ENCODE measurements around the gene LYPLA2. TPM values are rescaled to one million over a fixed set of nuclear protein-coding genes. Genes with fewer than 3 reads are reported as not detected.

Gene LYPLA2
- total and polyA plus RNA-seq, 4 donors, result 26.3 to 71.1 (median 43.2) TPM

DNA sequence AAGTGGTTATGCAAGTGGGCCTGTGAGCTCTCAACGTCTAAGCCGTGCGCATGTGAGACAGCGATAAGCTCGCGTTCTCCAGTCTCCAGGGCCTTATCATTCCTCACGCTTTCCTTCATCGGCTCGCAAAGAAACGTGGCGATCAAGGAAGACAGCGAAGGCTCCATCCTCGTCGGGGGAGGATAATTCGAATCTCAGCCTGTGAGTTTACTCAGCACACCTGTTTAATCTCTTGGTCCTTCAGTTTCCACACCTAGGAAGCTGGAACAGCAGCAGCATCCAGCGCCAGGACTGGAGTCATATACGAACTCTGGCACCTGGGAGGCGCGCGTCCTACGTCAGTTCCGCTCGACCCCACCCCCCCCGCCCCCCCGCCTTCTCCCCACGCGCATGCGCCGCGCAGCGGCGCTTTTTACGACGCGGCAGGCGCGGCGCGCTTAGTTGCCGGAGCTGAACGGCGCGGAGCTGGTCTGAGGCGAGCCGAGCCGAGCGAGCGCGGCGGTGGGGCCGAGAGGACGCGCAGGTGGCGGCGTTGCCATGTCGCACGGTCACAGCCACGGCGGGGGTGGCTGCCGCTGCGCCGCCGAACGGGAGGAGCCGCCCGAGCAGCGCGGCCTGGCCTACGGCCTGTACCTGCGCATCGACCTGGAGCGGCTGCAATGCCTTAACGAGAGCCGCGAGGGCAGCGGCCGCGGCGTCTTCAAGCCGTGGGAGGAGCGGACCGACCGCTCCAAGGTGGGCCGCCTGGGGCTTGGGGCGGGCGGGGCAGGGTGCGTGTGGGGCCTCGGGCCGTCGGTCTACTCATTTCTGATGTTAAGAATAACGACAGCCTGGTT lies 12.7 kb upstream of the LYPLA2 start, which contains the start of gene PITHD1:
PITHD1 (plus strand) TSS at position 440 of the 836 bp plus-strand sequence; CDS start at position 538, 98 bp downstream.
- H3K27ac ChIP-seq (ENCODE audit: low read depth in 1 of 2, low read length in 2 of 2), result peak within 1 kb of the TSS; percentile 85 to 96
- peak; percentile 89 for DNase-seq (ENCODE audit: low spot score)
- TF ChIP-seq JUND (IDR thresholded peaks at IDR 0.05), result no peak
- TF ChIP-seq HNF4A (conservative IDR thresholded peaks at IDR 0.05), result peak; percentile 18 to 19
- TF ChIP-seq GABPA (IDR thresholded peaks at IDR 0.05 in 1 of 2, conservative IDR thresholded peaks at IDR 0.05 in 1 of 2), result peak in 1 of 2 donors; percentile 78
- TF ChIP-seq YY1 (IDR thresholded peaks at IDR 0.05), result no peak
- TF ChIP-seq, protein P1, sequence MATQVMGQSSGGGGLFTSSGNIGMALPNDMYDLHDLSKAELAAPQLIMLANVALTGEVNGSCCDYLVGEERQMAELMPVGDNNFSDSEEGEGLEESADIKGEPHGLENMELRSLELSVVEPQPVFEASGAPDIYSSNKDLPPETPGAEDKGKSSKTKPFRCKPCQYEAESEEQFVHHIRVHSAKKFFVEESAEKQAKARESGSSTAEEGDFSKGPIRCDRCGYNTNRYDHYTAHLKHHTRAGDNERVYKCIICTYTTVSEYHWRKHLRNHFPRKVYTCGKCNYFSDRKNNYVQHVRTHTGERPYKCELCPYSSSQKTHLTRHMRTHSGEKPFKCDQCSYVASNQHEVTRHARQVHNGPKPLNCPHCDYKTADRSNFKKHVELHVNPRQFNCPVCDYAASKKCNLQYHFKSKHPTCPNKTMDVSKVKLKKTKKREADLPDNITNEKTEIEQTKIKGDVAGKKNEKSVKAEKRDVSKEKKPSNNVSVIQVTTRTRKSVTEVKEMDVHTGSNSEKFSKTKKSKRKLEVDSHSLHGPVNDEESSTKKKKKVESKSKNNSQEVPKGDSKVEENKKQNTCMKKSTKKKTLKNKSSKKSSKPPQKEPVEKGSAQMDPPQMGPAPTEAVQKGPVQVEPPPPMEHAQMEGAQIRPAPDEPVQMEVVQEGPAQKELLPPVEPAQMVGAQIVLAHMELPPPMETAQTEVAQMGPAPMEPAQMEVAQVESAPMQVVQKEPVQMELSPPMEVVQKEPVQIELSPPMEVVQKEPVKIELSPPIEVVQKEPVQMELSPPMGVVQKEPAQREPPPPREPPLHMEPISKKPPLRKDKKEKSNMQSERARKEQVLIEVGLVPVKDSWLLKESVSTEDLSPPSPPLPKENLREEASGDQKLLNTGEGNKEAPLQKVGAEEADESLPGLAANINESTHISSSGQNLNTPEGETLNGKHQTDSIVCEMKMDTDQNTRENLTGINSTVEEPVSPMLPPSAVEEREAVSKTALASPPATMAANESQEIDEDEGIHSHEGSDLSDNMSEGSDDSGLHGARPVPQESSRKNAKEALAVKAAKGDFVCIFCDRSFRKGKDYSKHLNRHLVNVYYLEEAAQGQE (IDR thresholded peaks at IDR 0.05), result peak; percentile 59
- no peak for TF ChIP-seq RAD21 (IDR thresholded peaks at IDR 0.05)
- TF ChIP-seq RXRA (IDR thresholded peaks at IDR 0.05), result peak in 1 of 2 donors; percentile 8
- no peak for TF ChIP-seq HNF4G (IDR thresholded peaks at IDR 0.05)
- TF ChIP-seq NR2F2 (IDR thresholded peaks at IDR 0.05), result no peak
- no peak for TF ChIP-seq SP1 (IDR thresholded peaks at IDR 0.05)
- TF ChIP-seq EGR1 (IDR thresholded peaks at IDR 0.05; ENCODE audit: low read depth in 2 of 2), result no peak
- peak; percentile 12 for TF ChIP-seq FOXA2 (IDR thresholded peaks at IDR 0.05)
- TF ChIP-seq, protein P2, sequence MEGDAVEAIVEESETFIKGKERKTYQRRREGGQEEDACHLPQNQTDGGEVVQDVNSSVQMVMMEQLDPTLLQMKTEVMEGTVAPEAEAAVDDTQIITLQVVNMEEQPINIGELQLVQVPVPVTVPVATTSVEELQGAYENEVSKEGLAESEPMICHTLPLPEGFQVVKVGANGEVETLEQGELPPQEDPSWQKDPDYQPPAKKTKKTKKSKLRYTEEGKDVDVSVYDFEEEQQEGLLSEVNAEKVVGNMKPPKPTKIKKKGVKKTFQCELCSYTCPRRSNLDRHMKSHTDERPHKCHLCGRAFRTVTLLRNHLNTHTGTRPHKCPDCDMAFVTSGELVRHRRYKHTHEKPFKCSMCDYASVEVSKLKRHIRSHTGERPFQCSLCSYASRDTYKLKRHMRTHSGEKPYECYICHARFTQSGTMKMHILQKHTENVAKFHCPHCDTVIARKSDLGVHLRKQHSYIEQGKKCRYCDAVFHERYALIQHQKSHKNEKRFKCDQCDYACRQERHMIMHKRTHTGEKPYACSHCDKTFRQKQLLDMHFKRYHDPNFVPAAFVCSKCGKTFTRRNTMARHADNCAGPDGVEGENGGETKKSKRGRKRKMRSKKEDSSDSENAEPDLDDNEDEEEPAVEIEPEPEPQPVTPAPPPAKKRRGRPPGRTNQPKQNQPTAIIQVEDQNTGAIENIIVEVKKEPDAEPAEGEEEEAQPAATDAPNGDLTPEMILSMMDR (IDR thresholded peaks at IDR 0.05; ENCODE audit: low read depth, low read length, missing input control), result no peak
- TF ChIP-seq, protein P3, sequence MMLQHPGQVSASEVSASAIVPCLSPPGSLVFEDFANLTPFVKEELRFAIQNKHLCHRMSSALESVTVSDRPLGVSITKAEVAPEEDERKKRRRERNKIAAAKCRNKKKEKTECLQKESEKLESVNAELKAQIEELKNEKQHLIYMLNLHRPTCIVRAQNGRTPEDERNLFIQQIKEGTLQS (IDR thresholded peaks at IDR 0.05), result no peak
- TF ChIP-seq, protein P4, sequence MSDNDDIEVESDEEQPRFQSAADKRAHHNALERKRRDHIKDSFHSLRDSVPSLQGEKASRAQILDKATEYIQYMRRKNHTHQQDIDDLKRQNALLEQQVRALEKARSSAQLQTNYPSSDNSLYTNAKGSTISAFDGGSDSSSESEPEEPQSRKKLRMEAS (IDR thresholded peaks at IDR 0.05), result peak; percentile 51
- TF ChIP-seq TAF1 (conservative IDR thresholded peaks at IDR 0.05), result peak; percentile 20
- TF ChIP-seq, protein P5, sequence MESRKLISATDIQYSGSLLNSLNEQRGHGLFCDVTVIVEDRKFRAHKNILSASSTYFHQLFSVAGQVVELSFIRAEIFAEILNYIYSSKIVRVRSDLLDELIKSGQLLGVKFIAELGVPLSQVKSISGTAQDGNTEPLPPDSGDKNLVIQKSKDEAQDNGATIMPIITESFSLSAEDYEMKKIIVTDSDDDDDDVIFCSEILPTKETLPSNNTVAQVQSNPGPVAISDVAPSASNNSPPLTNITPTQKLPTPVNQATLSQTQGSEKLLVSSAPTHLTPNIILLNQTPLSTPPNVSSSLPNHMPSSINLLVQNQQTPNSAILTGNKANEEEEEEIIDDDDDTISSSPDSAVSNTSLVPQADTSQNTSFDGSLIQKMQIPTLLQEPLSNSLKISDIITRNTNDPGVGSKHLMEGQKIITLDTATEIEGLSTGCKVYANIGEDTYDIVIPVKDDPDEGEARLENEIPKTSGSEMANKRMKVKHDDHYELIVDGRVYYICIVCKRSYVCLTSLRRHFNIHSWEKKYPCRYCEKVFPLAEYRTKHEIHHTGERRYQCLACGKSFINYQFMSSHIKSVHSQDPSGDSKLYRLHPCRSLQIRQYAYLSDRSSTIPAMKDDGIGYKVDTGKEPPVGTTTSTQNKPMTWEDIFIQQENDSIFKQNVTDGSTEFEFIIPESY (IDR thresholded peaks at IDR 0.05), result no peak
- no peak for TF ChIP-seq FOXA1 (IDR thresholded peaks at IDR 0.05)
- peak within 1 kb of the TSS; percentile 71 to 92 for H3K9ac ChIP-seq (ENCODE audit: low read depth in 1 of 2, low read length in 2 of 2)
- WGBS, result under 1% methylated on average over 91 of the region's 91 CpGs
- peak within 1 kb of the TSS; percentile 85 to 93 (median 86) for H3K4me3 ChIP-seq (ENCODE audit: low read depth in 1 of 3, low read length in 3 of 3)
- peaks cover 0 to 3% (median 1%) of the 10 kb centered on the region in 4 donors for H3K36me3 ChIP-seq (ENCODE audit: control insufficient read depth in 4 of 4, insufficient read depth in 3 of 4, low read depth in 1 of 4, low read length in 3 of 4)
- peaks cover 6 to 42% (median 33%) of the 10 kb centered on the region in 4 donors for H3K4me1 ChIP-seq (ENCODE audit: control insufficient read depth in 4 of 4, insufficient read depth in 4 of 4, low read length in 3 of 4)
- H3K9me3 ChIP-seq (ENCODE audit: control insufficient read depth in 4 of 4, low read length in 3 of 4), result no peaks in the 10 kb centered on the region
- no peaks in the 10 kb centered on the region for H3K27me3 ChIP-seq (ENCODE audit: control insufficient read depth in 4 of 4, insufficient read depth in 4 of 4, low read length in 3 of 4)

All from liver (tissue), 9 donors.